ENCODE results near the gene CCDC9.

DNA sequence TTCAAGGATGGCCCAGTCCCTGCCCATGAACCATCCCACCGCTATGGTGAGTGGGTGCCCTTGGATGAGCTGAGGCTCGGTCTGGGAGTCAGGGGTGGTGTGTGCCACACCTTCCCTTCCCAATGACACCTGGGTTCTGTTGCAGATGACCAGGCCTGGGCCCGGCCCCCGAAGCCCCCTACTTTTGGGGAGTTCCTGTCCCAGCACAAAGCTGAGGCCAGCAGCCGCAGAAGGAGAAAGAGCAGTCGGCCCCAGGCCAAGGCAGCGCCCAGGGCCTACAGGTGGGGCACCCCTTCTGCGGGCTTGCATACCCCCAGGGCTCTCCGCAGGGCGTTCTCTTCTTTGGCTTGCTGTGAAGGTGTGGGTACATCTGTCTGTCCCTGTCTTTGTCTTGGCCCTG lies 14.1 kb downstream of the CCDC9 start:
- TF ChIP-seq ZNF274 (IDR thresholded peaks at IDR 0.05; ENCODE audit: low read depth, low read length) (no peak), SUZ12 (IDR thresholded peaks at IDR 0.05; ENCODE audit: extremely low read depth, insufficient read depth, insufficient read length) (no peak)
